GM18526 (cell line): Measurements from ENCODE around the gene EHD1.
A peak's percentile ranks its signal among the peaks of the same experiment; 100 is the strongest.

Experiments used
- POLR2A ChIP-seq: IDR thresholded peaks from 3 replicates; pipeline ENCODE4 v1.6.1; 2011; ENCODE audit not compliant: insufficient read length; ENCODE audit errors: extremely low read depth

Gene EHD1

DNA sequence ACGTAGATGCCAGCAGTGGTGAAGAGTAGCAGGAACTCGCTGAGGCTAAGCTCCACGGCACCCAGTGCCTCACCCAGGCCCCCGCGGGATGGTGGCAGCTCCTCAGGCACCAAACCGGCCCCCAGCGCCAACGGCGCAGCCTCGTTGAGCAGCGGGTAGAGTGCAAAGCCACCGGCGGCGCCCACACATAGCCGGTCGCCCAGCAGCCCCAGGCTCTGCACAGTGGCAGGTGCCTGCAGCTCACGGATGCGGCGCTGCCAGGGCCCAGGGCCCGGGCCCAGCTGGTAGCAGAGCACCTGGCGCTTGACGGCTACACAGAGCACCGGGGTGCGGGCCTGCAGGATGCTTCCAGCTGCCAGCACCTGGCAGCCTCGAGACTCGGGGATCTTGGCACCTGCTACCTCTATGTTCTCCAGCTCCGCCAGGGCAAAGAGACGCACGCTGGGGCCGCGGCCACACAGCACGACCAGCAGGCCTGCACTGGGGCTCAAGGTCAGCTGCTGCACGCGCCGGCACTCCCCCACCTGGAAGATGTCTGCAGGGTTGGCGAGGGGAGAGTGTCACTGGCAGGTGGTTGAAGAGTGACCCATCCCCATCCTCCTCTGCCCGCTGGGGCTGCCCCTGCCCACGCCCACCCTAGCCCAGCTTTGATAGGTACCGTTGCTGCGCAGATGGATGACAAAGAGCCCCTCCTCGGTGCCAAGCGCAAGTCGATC is 48.7 kb downstream of the EHD1 start:
- TF ChIP-seq POLR2A: no peak

DNA sequence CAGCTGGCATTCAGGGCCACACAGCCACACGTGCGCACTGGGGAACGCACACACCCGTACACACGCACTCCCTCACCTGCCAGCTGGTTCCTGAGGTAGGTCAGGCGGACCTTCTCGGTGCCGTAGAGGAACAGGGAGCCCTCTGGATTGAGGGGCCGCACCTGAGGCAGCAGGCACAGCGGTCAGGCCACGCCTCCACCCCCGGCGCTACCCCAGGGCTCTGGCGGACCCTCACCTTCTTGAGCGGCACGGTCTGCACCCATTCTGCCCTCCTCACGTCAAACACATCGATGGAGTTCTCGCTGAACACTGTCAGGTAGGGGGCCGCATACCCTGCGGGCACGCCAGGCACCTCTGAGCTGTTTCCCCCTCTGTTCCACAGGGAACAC is 51.0 kb downstream of the EHD1 start:
- no peak for TF ChIP-seq POLR2A

DNA sequence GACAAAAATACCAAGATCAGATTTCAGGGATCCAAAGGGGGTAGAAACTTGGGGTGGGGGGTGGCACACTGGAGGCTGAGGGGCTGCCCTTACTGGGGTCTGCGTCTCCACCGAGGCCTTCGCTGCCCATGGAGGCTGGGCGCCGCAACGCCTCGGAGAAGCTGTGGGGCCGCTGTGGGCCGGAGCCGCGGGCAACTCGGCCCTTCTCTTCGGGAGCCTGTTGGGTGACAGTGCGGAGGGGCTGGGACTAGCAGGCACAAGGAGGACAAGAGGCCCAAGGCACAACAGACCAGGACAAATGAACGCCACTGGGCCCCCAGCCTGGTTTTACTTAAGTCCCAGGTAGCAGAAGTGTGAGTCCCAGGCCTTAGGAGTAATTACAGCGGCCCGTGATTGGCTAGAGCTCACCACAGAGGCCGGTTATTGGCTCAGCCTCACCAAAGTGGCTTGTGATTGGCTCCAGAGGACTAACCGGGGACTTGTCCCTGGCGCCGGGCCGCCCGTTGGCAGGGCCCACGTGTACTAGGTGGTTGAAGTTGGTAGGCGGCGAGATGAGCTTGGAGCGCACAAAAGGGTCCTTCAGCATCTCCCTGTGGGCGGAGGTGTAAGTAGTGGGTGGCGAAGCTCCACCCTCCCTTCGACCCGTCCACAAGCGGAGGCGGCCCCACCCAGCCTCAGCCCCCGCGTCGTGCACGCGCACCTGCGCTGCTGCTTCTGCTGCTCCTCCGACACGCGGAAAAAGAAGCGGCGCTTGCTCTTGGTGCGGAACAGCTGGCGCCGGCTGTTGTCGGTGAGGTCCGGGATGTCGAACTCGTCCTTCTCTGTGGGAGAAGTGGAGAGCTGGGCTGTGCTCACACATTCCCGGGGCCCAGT is 51.6 kb downstream of the EHD1 start:
- no peak for TF ChIP-seq POLR2A

DNA sequence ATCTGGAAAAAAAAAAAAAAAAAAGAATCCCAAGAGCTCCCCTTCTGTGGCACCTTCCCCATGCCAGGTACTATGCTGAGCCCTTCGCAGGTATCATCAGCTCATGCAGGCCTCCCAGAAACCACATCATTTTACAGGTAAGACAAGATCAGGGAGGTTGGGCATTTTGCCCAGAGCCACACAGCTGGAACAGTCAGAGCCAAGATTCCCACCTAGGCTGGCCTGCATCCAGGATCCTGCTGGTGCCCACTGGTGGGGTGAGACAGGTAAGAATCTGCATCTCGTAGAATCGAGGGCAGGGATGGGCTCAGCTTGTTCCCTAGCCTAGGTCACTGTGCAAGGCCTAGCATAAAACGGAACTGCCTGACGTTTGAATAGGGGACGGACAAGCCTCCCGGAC is 52.4 kb downstream of the EHD1 start:
- TF ChIP-seq POLR2A: no peak

DNA sequence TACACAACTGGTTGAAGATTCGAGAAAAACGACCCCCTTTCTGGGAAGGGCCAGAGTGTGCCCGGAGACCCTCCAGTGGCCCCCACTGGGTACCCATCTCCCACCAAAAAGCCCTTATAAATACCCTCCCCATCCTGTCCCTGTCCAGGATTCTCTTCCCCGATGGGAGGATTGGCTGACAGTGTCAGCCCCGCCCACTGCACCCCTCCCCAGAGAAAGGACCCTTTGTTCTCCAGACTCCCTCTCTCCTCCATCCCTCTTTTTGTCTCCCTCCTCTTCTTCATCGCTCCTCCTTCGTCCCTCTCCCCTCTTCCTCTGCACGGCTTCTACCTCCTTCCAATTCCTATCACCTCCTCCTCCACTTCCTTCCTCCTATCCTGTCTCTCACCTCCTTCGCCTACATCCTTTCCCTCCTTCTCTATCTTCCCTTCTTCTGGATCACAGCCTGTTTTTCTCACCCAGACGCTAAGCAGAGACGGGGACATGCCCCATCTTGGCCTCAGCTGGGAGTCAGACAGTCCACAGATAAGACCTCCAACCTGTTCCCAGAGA is 54.8 kb downstream of the EHD1 start:
- TF ChIP-seq POLR2A: no peak

DNA sequence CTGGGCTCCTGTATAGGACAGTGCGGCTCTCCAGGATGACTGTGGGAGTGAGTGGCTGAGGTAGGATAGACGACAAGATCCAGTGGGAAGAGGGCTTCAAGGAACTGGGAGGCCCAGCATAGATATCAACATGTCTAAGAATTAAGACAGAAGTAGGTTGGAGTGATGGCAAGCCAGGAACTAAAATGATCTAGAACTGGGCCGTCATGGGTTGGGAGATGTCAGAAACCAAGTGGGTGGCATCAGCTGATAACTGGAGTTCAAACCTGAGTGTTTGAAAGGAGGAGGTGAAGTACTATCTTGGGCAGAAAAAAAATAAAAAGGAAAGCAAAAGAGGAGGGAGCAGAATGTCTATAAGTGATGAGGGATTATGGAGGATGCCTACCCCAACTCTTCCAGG is 60.9 kb downstream of the EHD1 start:
- no peak for TF ChIP-seq POLR2A

DNA sequence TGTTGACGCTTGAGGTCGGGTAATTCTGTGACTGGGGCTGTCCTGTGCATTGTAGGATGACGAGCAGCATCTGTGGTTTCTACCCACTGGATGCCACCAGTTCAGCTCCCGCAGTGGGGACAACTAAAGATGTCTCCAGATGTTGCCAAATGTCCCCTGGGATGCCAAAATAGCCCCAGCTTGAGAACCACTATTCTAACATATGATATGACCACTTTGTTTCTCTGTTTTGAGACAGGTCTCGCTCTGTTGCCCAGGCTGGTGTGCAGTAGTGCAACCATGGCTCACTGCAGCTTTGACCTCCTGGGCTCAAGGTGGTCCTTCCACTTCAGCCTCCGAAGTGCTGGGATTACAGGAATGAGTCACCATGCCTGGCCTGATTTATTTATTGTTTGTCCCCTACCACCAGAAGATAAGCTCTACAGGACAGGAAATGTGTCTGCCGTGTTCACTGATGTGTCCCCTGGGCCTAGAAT is 63.7 kb downstream of the EHD1 start:
- no peak for TF ChIP-seq POLR2A

DNA sequence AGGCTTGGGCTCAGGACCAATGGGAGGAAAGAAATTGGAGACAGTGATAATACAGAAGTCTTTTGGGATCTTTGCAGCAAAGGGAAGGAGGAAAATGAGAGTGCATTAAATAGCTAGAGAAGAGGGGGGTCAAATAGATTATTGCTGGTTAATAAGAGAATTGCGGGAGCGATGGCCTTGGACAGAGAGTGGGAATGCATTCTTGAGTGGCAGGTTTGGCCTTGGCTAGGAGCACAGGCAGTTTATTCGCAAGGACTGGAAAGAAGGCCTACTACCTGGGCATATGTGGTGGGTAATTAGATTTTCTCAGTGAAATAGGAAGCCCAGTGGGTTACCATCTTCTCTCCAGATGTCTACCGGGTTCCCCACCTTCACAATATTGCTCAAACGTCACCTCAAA is 64.6 kb downstream of the EHD1 start:
- TF ChIP-seq POLR2A: no peak

DNA sequence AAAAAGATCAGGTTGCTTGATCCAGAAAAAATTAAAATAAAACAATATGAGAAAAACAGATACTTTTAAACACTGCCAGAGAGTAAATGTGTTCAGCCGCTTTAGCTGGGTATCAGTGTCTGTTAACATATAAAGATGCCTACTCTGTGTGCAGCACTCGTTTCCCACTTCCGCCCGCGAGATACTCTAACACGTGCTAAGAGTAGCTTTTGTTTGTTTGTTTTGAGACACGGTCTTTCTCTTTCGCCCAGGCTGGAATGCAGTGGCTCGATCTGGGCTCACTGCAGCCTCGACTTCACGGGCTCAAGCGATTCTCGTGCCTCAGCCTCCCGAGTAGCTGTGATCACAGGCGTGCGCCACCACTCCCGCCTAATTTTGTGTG is 67.5 kb downstream of the EHD1 start:
- no peak for TF ChIP-seq POLR2A

DNA sequence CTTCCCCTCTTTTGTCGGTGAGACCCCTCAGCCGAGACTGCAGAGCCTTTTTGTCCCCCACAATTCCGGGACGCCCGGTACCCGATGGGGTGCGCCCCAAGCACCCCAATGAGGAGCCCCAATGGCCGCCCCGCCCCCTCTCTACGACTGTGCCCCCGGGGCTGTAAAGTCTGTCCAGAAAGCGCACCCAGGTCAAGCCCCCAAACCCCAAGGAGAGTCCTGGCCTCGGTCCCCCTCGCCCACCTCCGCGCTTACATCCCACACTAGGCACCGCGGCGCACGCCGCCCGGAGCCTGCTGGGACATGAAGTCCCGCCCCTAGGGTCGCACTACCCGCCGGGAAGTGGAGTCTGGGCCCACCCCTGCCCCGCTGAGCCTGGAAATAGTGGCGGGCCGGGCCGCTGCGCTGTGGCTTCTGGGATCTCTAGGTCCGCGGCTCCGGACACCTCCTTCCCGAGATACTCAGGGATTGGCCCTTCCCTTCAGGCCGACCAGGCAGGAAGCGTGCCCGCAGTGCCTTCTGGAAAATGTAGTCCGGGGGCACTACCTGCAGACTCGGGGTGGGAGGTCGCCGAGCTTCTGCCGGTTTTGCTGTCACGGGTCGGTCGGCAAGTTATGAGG is 68.0 kb downstream of the EHD1 start, which contains the start of gene MEN1:
MEN1 (minus strand) TSS at position 281 of the 620 bp plus-strand sequence. CDS start 442 bp downstream, outside the sequence.
- peak; percentile 61 for TF ChIP-seq POLR2A

DNA sequence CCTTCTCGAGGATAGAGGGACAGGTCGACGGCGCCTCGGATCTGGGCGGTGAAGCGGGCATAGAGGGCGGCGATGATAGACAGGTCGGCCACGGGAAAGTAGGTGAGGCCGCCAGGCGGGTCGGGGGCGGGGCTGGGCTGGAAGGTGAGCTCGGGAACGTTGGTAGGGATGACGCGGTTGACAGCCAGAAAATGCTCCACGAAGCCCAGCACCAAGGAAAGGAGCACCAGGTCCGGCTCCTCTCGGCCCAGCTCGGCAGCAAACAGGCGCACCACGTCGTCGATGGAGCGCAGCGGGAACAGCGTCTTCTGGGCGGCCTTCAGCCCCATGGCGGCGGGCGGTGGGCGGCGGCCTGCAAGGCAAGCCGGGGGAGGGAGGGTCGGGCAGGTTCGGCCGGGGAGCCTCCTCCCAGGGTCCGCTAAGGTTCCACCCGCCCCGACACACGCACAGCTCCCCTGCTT is 68.6 kb downstream of the EHD1 start:
- no peak for TF ChIP-seq POLR2A

DNA sequence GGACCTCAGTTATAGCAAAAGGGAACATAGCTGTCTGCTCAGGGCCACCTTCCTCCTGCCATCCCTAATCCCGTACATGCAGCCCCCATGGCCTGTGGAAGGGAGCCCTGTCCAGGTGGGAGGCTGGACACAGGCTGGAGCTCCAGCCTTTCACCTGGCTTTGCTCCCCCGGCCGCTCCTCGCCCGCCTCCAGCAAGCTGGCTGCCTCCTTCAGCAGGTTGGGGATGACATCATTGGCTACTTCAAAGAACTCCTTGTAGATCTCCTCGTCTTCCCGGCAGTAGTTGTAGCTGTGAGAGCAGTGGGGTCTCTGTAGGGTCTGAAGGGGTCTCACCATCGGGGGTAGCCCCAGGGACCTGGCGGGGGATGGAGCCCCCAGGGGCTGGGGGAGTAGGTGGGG is 72.9 kb downstream of the EHD1 start:
- no peak for TF ChIP-seq POLR2A

DNA sequence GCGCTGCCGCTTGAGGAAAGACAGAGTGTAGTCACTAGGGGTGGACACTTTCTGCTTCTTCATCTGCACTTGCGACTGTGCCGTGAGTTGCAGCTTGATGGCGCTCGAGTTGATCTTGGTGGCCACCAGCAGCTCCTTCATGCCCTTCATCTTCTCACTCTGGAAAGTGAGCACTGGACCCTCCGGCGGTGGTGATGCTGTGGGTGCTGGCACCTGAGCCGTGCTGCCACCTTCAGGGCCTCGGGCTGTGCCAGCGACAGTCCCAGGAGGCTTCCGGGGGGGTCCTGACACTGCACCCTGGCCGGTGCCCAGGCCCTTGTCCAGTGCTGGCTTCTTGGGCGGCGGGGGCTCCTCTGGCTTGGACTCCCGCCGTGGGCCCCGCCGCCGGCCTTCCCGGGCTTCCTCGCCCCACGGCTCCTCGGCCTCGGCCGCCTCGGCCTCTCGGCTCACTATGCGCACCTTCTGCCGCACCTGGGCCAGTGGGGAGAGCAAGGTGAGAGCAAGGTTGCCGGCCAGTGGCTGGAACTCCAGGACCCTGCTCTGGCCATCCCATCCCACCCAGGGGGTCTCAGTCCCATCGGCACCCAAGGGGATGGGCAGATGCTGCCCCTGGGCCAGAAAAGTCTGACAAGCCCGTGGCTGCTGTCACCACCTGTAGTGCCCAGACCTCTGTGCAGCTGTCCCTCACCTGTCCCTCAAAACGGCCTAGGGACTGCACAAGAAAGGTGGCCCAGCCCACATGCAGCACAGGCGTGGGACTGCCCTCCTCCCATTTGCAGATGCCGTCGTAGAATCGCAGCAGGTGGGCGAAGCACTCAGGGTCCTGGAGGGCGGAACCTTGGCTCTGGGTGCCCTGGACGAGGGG is 73.8 kb downstream of the EHD1 start:
- TF ChIP-seq POLR2A: no peak

DNA sequence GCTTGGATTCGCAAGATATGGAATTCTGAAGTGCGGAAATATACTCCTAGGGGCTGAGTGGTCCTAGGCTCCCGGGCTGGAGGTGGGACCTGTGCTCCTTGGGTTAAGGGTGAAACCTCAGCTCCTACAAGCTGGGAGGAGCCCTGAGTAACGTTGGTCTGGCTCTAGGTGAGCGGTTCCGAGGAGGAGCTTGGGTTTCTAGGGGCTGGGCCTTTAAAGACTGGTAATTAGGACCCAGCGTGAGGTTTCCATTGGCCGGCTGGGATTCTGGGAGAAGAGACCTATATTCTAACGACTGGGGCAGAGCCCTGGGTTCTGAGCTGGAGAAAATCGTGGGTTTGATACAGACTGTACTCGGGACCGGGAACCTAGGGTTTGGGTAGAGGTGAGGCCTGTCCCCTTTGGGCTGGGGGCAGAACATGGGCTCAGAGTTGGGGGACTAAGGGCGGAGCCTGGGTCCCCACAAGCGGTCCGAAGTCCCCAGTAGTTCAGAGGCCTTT is 74.5 kb downstream of the EHD1 start:
- TF ChIP-seq POLR2A: no peak
